Heart left ventricle (tissue), 13 donors: ENCODE measurements around the gene SLC26A1.

Source experiments
- POLR2A ChIP-seq, 2 donors: fragments of 450-650 bp; IDR thresholded peaks; one replicate each; pipeline ENCODE4 v1.6.1; 2017; ENCODE audit warnings: antibody characterized with exemption in 2 of 2, mild to moderate bottlenecking in 2 of 2, moderate library complexity in 2 of 2
- TF ChIP-seq, protein P1 (sequence below), 12 donors: fragments of 200-600 bp; sonication (generic) in 4 of 12; IDR thresholded peaks; one replicate each; pipeline versions ENCODE4 v1.5.0 to v1.8.0; 2018 to 2022; ENCODE audit warnings: antibody characterized with exemption in 12 of 12, mild to moderate bottlenecking in 5 of 12
- donor health status: ischemic (EF 13 %, LVEDD 7.1; RV severe dilation, severe dysfunction).
- donor health status: DM: no; HTN: yes; CAD: no.
- donor health status: DM: no; HTN: no; CAD: no.
- donor health status: ischemic (EF 25% LVEDD 6.9; RV normal size, moderate dysfunction).
- donor health status: ischemic (EF 25% LVEDD 5.7; RV mildly dilated, moderate dysfunction).
- donor health status: ischemic (EF 35%, LVEDD 5.7; RV mildly dilated, moderate dysfunction).
- donor health status: nonischemic (EF 11% LVEDD 7.7; RV severe dilation, severe dysfunction).
- donor health status: DM: yes; HTN: yes; CAD: no.
- donor health status: PGD.
- donor health status: ischemic (EF 29% LVEDD 5.4; RV normal size, mild dysfunction).
- donor health status: nonischemic (EF 23%, LVEDD 6.1; RV moderate dilation, normal function).

DNA sequence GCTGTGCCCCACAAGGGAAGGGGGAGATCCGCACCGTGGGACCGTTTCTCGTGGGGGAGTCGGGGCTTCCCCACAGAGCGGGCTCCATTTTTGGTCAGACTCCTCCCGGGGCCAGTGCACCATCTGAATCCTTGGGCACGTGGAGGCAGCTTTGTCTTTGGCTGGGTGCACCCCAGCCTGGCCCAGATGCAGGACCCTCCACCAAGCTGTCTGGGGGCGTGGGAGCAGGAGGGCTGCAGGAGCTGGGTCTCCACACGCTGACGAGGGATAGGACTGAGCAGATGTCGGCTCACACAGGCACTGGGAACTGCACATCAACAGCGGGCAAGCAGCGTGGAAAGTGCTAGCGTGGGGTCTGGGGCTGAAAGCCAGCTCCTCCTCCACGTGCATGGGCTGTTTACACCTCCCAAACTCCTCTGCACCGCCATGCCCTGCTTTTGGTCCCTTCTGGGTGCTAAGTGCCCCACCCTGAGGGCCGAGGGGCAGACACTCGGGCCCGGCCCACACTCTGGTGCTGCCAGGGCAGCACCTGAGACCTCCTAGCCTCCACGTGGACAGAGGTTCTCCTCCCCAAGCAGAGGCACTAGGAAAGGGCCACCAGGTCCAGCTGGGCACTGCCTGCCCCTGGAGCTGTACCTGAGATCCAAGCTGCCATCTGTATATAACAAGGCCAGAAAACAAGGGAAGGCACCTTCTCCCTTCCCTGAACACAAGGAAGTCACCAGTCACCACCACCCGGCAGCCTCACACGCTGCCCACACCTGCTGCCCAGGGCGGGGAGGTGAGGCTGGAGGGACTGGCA, 33.7 kb downstream of the SLC26A1 start:
- TF ChIP-seq POLR2A (IDR thresholded peaks at IDR 0.05), result no peak
- TF ChIP-seq, protein P1, sequence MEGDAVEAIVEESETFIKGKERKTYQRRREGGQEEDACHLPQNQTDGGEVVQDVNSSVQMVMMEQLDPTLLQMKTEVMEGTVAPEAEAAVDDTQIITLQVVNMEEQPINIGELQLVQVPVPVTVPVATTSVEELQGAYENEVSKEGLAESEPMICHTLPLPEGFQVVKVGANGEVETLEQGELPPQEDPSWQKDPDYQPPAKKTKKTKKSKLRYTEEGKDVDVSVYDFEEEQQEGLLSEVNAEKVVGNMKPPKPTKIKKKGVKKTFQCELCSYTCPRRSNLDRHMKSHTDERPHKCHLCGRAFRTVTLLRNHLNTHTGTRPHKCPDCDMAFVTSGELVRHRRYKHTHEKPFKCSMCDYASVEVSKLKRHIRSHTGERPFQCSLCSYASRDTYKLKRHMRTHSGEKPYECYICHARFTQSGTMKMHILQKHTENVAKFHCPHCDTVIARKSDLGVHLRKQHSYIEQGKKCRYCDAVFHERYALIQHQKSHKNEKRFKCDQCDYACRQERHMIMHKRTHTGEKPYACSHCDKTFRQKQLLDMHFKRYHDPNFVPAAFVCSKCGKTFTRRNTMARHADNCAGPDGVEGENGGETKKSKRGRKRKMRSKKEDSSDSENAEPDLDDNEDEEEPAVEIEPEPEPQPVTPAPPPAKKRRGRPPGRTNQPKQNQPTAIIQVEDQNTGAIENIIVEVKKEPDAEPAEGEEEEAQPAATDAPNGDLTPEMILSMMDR (IDR thresholded peaks at IDR 0.05), result no peak
